ENCODE data around the gene MAOA. TPM values are rescaled to one million over a fixed set of nuclear protein-coding genes. Genes with fewer than 3 reads are reported as not detected.
"Not testable (repeated sequence)": the region's sequence is repeated elsewhere in the genome, so short reads cannot be mapped to it uniquely, and the experiment has no call there.

Gene MAOA
- 12.0 and 12.5 TPM in 2 replicates for total RNA-seq
- long read RNA-seq, full-length matches to known transcripts = 66 of 77 reads
- long read RNA-seq, partial matches to known transcripts = 8 of 77 reads
- long read RNA-seq, other reads (novel, unspliced or antisense) = 3 of 77 reads

DNA sequence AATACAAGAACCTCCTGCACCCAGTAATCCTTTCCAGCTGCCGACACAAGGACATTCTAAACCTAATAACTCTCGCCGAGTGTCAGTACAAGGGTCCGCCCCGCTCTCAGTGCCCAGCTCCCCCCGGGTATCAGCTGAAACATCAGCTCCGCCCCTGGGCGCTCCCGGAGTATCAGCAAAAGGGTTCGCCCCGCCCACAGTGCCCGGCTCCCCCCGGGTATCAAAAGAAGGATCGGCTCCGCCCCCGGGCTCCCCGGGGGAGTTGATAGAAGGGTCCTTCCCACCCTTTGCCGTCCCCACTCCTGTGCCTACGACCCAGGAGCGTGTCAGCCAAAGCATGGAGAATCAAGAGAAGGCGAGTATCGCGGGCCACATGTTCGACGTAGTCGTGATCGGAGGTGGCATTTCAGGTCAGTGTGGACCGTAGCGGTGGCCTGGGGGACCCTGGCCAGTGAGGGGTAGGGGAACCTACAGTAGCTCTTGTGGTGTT is at the start of gene MAOA:
TSS of gene MAOA (plus strand) at position 295 of the 490 bp plus-strand sequence. CDS start at position 338, 43 bp downstream.
- no peak for DNase-seq (ENCODE audit: low spot score, unreplicated experiment)
- H3K4me3 Mint-ChIP-seq (ENCODE audit: low read depth) = peak within 1 kb of the TSS; percentile 90
- peaks cover 10% of the 10 kb centered on the region for H3K9me3 Mint-ChIP-seq (ENCODE audit: low read depth)
- peak within 1 kb of the TSS; percentile 82 for H3K27ac Mint-ChIP-seq
- H3K36me3 Mint-ChIP-seq (ENCODE audit: insufficient read depth) = no peaks in the 10 kb centered on the region
- peaks cover 2% of the 10 kb centered on the region for H3K4me1 Mint-ChIP-seq (ENCODE audit: low read depth)
- TF ChIP-seq, protein P1, sequence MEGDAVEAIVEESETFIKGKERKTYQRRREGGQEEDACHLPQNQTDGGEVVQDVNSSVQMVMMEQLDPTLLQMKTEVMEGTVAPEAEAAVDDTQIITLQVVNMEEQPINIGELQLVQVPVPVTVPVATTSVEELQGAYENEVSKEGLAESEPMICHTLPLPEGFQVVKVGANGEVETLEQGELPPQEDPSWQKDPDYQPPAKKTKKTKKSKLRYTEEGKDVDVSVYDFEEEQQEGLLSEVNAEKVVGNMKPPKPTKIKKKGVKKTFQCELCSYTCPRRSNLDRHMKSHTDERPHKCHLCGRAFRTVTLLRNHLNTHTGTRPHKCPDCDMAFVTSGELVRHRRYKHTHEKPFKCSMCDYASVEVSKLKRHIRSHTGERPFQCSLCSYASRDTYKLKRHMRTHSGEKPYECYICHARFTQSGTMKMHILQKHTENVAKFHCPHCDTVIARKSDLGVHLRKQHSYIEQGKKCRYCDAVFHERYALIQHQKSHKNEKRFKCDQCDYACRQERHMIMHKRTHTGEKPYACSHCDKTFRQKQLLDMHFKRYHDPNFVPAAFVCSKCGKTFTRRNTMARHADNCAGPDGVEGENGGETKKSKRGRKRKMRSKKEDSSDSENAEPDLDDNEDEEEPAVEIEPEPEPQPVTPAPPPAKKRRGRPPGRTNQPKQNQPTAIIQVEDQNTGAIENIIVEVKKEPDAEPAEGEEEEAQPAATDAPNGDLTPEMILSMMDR (IDR thresholded peaks at IDR 0.05; ENCODE audit: unreplicated experiment) = no peak
- no peaks in the 10 kb centered on the region for H3K27me3 Mint-ChIP-seq

DNA sequence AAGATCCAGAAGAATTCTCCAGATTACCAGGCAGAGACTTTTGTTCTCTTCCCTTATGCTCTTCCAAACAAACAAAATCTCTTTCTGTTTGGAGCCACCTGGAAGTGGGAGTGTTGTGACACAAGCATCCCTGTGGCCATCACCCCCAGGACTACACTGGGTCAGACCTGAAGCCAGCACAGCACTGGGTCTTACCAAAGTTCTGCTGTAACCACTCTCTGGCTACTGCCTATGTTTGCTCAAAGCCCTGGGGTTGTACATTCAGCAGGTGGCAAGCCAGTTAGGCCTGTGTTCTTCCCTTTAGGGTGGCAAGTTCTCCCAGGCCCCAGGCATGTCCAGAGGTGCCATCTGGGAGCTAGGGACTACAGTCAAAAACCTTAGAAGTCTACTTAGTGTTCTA is 43.7 kb upstream of the MAOA start:
- Mint-ChIP-seq H3K9me3 (ENCODE audit: low read depth) (peaks cover 19% of the 10 kb centered on the region), H3K27me3 (no peaks in the 10 kb centered on the region)
- TF ChIP-seq, protein P1 (IDR thresholded peaks at IDR 0.05; ENCODE audit: unreplicated experiment) = no peak

GRCh38 chrX:43615660-43616059 is 40.4 kb upstream of the MAOA start:
- Mint-ChIP-seq H3K9me3 (ENCODE audit: low read depth) (peaks cover 12% of the 10 kb centered on the region), H3K27me3 (no peaks in the 10 kb centered on the region), H3K27ac (no peak overlapping the region), H3K4me3 (ENCODE audit: low read depth) (no peak overlapping the region), H3K4me1 (ENCODE audit: low read depth) (peaks cover 17% of the 10 kb centered on the region), H3K36me3 (ENCODE audit: insufficient read depth) (peaks cover 4% of the 10 kb centered on the region)
- TF ChIP-seq, protein P1 (IDR thresholded peaks at IDR 0.05; ENCODE audit: unreplicated experiment) = no peak
- no peak for DNase-seq (ENCODE audit: low spot score, unreplicated experiment)

More for the DNA sequence above, 43.7 kb upstream of the MAOA start:
- Mint-ChIP-seq H3K36me3 (ENCODE audit: insufficient read depth) (peaks cover 3% of the 10 kb centered on the region), H3K4me3 (ENCODE audit: low read depth) (no peak overlapping the region), H3K4me1 (ENCODE audit: low read depth) (peaks cover 10% of the 10 kb centered on the region), H3K27ac (no peak overlapping the region)
- no peak for DNase-seq (ENCODE audit: low spot score, unreplicated experiment)

GRCh38 chrX:43618366-43619205 is 37.5 kb upstream of the MAOA start:
- peaks cover 17% of the 10 kb centered on the region for H3K4me1 Mint-ChIP-seq (ENCODE audit: low read depth)
- H3K36me3 Mint-ChIP-seq (ENCODE audit: insufficient read depth) = peaks cover 6% of the 10 kb centered on the region
- no peak for DNase-seq (ENCODE audit: low spot score, unreplicated experiment)
- no peak overlapping the region for H3K4me3 Mint-ChIP-seq (ENCODE audit: low read depth)
- TF ChIP-seq, protein P1 (IDR thresholded peaks at IDR 0.05; ENCODE audit: unreplicated experiment) = no peak
- H3K27ac Mint-ChIP-seq = peak overlapping the region; percentile 26
- H3K27me3 Mint-ChIP-seq = no peaks in the 10 kb centered on the region
- peaks cover 20% of the 10 kb centered on the region for H3K9me3 Mint-ChIP-seq (ENCODE audit: low read depth)

DNA sequence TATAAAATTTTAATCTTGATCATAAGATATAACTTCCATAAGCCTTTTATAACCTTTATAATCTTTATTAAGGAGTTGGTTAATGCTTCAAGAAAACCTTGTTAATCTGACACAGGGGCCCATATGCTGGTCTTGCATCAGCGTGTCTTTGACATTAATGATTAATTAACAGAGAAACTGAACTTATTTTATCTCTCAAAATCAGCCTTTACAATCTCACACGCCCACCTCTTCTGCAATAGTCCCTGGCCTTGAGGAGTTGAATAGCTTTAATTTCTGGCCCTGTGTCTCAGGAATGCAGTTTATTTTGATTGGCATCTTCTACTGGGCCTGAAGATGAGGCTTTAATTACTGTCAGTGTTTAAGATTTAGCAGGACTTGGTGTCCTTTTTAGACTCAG is 36.2 kb upstream of the MAOA start:
- not testable (repeated sequence) for H3K27me3 Mint-ChIP-seq; DNase-seq (ENCODE audit: low spot score, unreplicated experiment); H3K36me3 Mint-ChIP-seq (ENCODE audit: insufficient read depth); H3K27ac Mint-ChIP-seq; H3K4me3 Mint-ChIP-seq (ENCODE audit: low read depth)
- H3K4me1 Mint-ChIP-seq (ENCODE audit: low read depth) = peaks cover 17% of the 10 kb centered on the region
- peaks cover 25% of the 10 kb centered on the region for H3K9me3 Mint-ChIP-seq (ENCODE audit: low read depth)

Data from progenitor cell of endocrine pancreas (in vitro differentiated cells).